Endothelial cell of umbilical vein (primary cell): Measurements from ENCODE around the gene RORB. TPM values are rescaled to one million over a fixed set of nuclear protein-coding genes. Genes with fewer than 3 reads are reported as not detected.

Source experiments
- BruUV-seq: library from RNA; stranded (reverse); fragments of 400-500 nt; replicated peaks from 2 replicates; lab custom pipeline; 2021; lab: Mats Ljungman, UMichigan
- CTCF ChIA-PET: fragments of 300-600, 350-600 bp; sonication (Branson Sonifier 250); formaldehyde crosslinking; loops from one replicate; lab custom pipeline; 2021; ENCODE audit warnings: antibody characterized with exemption, inconsistent platforms; lab: Charles Lee
- POLR2A ChIA-PET: fragments of 300-600, 350-600 bp; sonication (Branson Sonifier 250); formaldehyde crosslinking; loops from one replicate; lab custom pipeline; 2021; ENCODE audit warnings: antibody characterized with exemption, inconsistent platforms; lab: Charles Lee
- DNase-seq: peaks from one replicate; pipeline ENCODE4 v3.0.0-alpha.2; 2011; ENCODE audit warnings: low read depth, low spot score
- FAIRE-seq: peaks from 2 replicates; lab custom pipeline; 2011; peaks lifted over from hg19 to GRCh38; lab: Jason Lieb, UNC
- H2AFZ ChIP-seq: 2 replicates; pipeline ENCODE4 v1.6.0; 2012; ENCODE audit warnings: low read depth, low read length, control low read depth, inconsistent platforms
- H3K27ac ChIP-seq: 2 replicates; pipeline ENCODE4 v1.5.1; 2011; ENCODE audit warnings: low read depth, mild to moderate bottlenecking, control low read depth, low read length, moderate library complexity; ENCODE audit not compliant: insufficient read depth
- H3K27me3 ChIP-seq, 2 experiments: 2 replicates each; pipeline versions ENCODE4 v1.6.0 to v1.6.1; 2011; ENCODE audit warnings: low read length in 2 of 2, mixed read lengths in 1 of 2; ENCODE audit not compliant: control insufficient read depth in 2 of 2, insufficient read depth in 2 of 2
- H3K36me3 ChIP-seq, 2 experiments: 2 replicates in 1 of 2; 3 replicates in 1 of 2; pipeline ENCODE4 v1.5.1; 2011; ENCODE audit warnings: low read length in 2 of 2, mild to moderate bottlenecking in 1 of 2, moderate library complexity in 1 of 2; ENCODE audit not compliant: control insufficient read depth in 2 of 2, insufficient read depth in 2 of 2; ENCODE audit errors: extremely low read depth in 1 of 2
- H3K4me1 ChIP-seq: 3 replicates; pipeline ENCODE4 v1.5.1; 2011; ENCODE audit warnings: mild to moderate bottlenecking, low read length; ENCODE audit not compliant: control insufficient read depth, insufficient read depth; ENCODE audit errors: extremely low read depth
- H3K4me2 ChIP-seq: 2 replicates; pipeline ENCODE4 v1.6.1; 2011; ENCODE audit warnings: low read length, control low read depth, mixed read lengths; ENCODE audit not compliant: insufficient read depth
- H3K4me3 ChIP-seq, 3 experiments: fragments of 200-600 bp in 1 of 3; sonication (generic), shearing (Covaris generic) in 1 of 3; replicated peaks in 1 of 3; 2 replicates each; pipeline ENCODE4 v1.5.1; 2011 to 2016; ENCODE audit warnings: control low read depth in 3 of 3, low read length in 3 of 3, mild to moderate bottlenecking in 2 of 3, inconsistent platforms in 1 of 3, low read depth in 1 of 3, moderate library complexity in 1 of 3; ENCODE audit not compliant: insufficient read depth in 1 of 3
- H3K79me2 ChIP-seq: 2 replicates; pipeline ENCODE4 v1.6.0; 2012; ENCODE audit warnings: low read length, inconsistent platforms; ENCODE audit not compliant: control insufficient read depth, insufficient read depth
- H3K9ac ChIP-seq: replicated peaks from 2 replicates; pipeline ENCODE3; 2011; ENCODE audit warnings: low read length, control low read depth; ENCODE audit not compliant: insufficient read depth; ENCODE audit errors: extremely low read depth
- H3K9me1 ChIP-seq: replicated peaks from 3 replicates; pipeline ENCODE4 v1.6.0; 2011; ENCODE audit warnings: mild to moderate bottlenecking, low read length; ENCODE audit not compliant: control insufficient read depth, insufficient read depth; ENCODE audit errors: extremely low read depth
- H3K9me3 ChIP-seq: replicated peaks from 2 replicates; pipeline ENCODE4 v1.5.1; 2012; ENCODE audit warnings: low read length, inconsistent platforms; ENCODE audit not compliant: control insufficient read depth, insufficient read depth
- H4K20me1 ChIP-seq: replicated peaks from 2 replicates; pipeline ENCODE3; 2011; ENCODE audit warnings: mild to moderate bottlenecking, low read length; ENCODE audit not compliant: control insufficient read depth, insufficient read depth; ENCODE audit errors: extremely low read depth
- CTCF ChIP-seq, 2 donors: IDR thresholded peaks; 1 replicate in 1 of 2; 2 replicates in 1 of 2; pipeline ENCODE4 v1.5.1; 2011; ENCODE audit warnings: low read length in 2 of 2, mild to moderate bottlenecking in 2 of 2, moderate library complexity in 2 of 2, control low read depth in 1 of 2, inconsistent platforms in 1 of 2, low read depth in 1 of 2; ENCODE audit not compliant: insufficient read depth in 1 of 2; ENCODE audit errors: extremely low read depth in 1 of 2
- EZH2 ChIP-seq: IDR thresholded peaks from 2 replicates; pipeline ENCODE4 v1.6.1; 2012; ENCODE audit warnings: borderline replicate concordance, low read depth, mild to moderate bottlenecking, moderate library complexity, low read length, inconsistent platforms; ENCODE audit not compliant: severe bottlenecking
- FOS ChIP-seq: IDR thresholded peaks from 2 replicates; pipeline ENCODE4 v1.6.1; 2011; ENCODE audit warnings: mild to moderate bottlenecking, low read length, moderate library complexity, borderline replicate concordance; ENCODE audit not compliant: insufficient read depth
- GATA2 ChIP-seq: IDR thresholded peaks from 2 replicates; pipeline ENCODE4 v1.7.0; 2011; ENCODE audit warnings: low read depth, mild to moderate bottlenecking, moderate library complexity, mixed read lengths, low read length; ENCODE audit not compliant: insufficient read length, insufficient read depth
- JUN ChIP-seq: IDR thresholded peaks from 2 replicates; pipeline ENCODE4 v1.6.1; 2011; ENCODE audit warnings: borderline replicate concordance, low read depth; ENCODE audit not compliant: insufficient read length, insufficient read depth
- MAX ChIP-seq: IDR thresholded peaks from 2 replicates; pipeline ENCODE4 v1.6.1; 2011; ENCODE audit not compliant: insufficient read depth, insufficient read length
- MYC ChIP-seq: IDR thresholded peaks from one replicate; pipeline ENCODE4 v1.6.1; 2011; ENCODE audit warnings: mild to moderate bottlenecking, low read depth, low read length
- POLR2A ChIP-seq: IDR thresholded peaks from 2 replicates; pipeline ENCODE4 v1.6.1; 2012; ENCODE audit warnings: low read depth, mild to moderate bottlenecking, control low read depth, low read length
- POLR2AphosphoS5 ChIP-seq: IDR thresholded peaks from 2 replicates; pipeline ENCODE4 v1.6.1; 2012; ENCODE audit warnings: low read depth, mild to moderate bottlenecking, control low read depth, low read length, moderate library complexity; ENCODE audit not compliant: insufficient read depth
- dilution Hi-C: fragments of 300-500 bp; cut with MboI; formaldehyde crosslinking; loops from one replicate; pipeline ENCODE4 v1.15.0; 2019; ENCODE audit warnings: low sequenced_read_pairs; ENCODE audit not compliant: extremely low pct_ligation_motif_present
- intact Hi-C: fragments of 100-400 bp; cut with micrococcal nuclease; formaldehyde crosslinking; loops from one replicate; pipeline ENCODE4 v1.10.0; 2022
- polyA plus RNA-seq, 4 experiments: library from polyadenylated mRNA; depleted of rRNA in 3 of 4; stranded (reverse) in 3 of 4; unstranded in 1 of 4; fragments of >200 nt; gene quantifications; 2 replicates each; pipeline versions ENCODE4 v1.2.1 to v1.2.3, GENCODE V29; 2011 to 2012; ENCODE audit warnings: missing spikeins in 1 of 4
- total RNA-seq: library from RNA; stranded (reverse); gene quantifications from 2 replicates; pipeline ENCODE4 v1.2.3, GENCODE V29; 2021

RORB gene
- total and polyA plus RNA-seq, 2 donors (not counting 3 experiments of a cell fraction or from before 2014, with no cell fraction given), result not detected

- FAIRE-seq (no peak), DNase-seq (no peak)
- H3K4me3 ChIP-seq, result no peak overlapping the region
- H3K36me3 ChIP-seq, result no peaks in the 10 kb centered on the region
- BruUV-seq, result no TSS peak
- H3K9ac ChIP-seq, result no peak overlapping the region
- TF ChIP-seq MYC (no peak), GATA2 (no peak), JUN (no peak), CTCF (IDR thresholded peaks at IDR 0.05; ENCODE audit: extremely low read depth in 1 of 2, insufficient read depth in 1 of 2, low read depth in 1 of 2, low read length in 2 of 2) (no peak), EZH2 (no peak), MAX (no peak), POLR2A (no peak), POLR2AphosphoS5 (no peak), FOS (no peak)
- no peaks in the 10 kb centered on the region for H3K79me2 ChIP-seq
- no peak overlapping the region for H3K27ac ChIP-seq
- ChIA-PET CTCF (no interaction called here), POLR2A (no interaction called here)
- H3K9me3 ChIP-seq, result no peaks in the 10 kb centered on the region
- H3K27me3 ChIP-seq, result no peaks in the 10 kb centered on the region
- dilution Hi-C loops, result no loop called here
- H3K4me2 ChIP-seq, result no peak overlapping the region
- intact Hi-C loops, result no loop called here
- H4K20me1 ChIP-seq, result no peaks in the 10 kb centered on the region
- H3K9me1 ChIP-seq, result no peaks in the 10 kb centered on the region
- H3K4me1 ChIP-seq, result no peaks in the 10 kb centered on the region
- H2AFZ ChIP-seq, result no peak overlapping the region
Measured at GRCh38 chr9:74672237-74672636, 175.1 kb downstream of the RORB start.
